Gastroesophageal sphincter (tissue), 4 donors: Measurements from ENCODE around the gene GLT8D1. TPM values are rescaled to one million over a fixed set of nuclear protein-coding genes. Genes with fewer than 3 reads are reported as not detected.

Source experiments
- ATAC-seq: fragments of 150-250 bp; one replicate; pipeline ENCODE4 v1.9.1; 2016; ENCODE audit warnings: mild to moderate bottlenecking, moderate library complexity
- H3K27ac ChIP-seq, 4 donors: fragments of 200-600 bp; sonication (generic) in 3 of 4; 1 replicate in 3 of 4; 2 replicates in 1 of 4; pipeline ENCODE4 v1.5.1; 2016 to 2019
- H3K27me3 ChIP-seq: fragments of 200-600 bp; sonication (generic); one replicate; pipeline ENCODE4 v1.5.1; 2019
- H3K36me3 ChIP-seq, 2 donors: fragments of 200-600 bp; sonication (generic); one replicate each; pipeline ENCODE4 v1.5.1; 2019; ENCODE audit warnings: control low read depth in 1 of 2
- H3K4me1 ChIP-seq, 3 donors: fragments of 200-600 bp; sonication (generic); 1 replicate in 2 of 3; 2 replicates in 1 of 3; pipeline ENCODE4 v1.5.1; 2016 to 2019; ENCODE audit warnings: control low read depth in 2 of 3
- H3K4me3 ChIP-seq, 2 donors: fragments of 200-600 bp; sonication (generic); one replicate each; pipeline ENCODE4 v1.5.1; 2019; ENCODE audit warnings: mild to moderate bottlenecking in 1 of 2, moderate library complexity in 1 of 2
- H3K9me3 ChIP-seq, 3 donors: fragments of 200-600 bp; sonication (generic); one replicate each; pipeline ENCODE4 v1.5.1; 2017 to 2019; ENCODE audit warnings: control low read depth in 2 of 3
- EP300 ChIP-seq: sonication (generic); formaldehyde crosslinking; IDR thresholded peaks from one replicate; pipeline ENCODE4 v1.6.1; 2017; ENCODE audit warnings: antibody characterized with exemption, mild to moderate bottlenecking
- POLR2A ChIP-seq, 2 donors: fragments of 450-650 bp; IDR thresholded peaks; one replicate each; pipeline ENCODE4 v1.6.1; 2017; ENCODE audit warnings: antibody characterized with exemption in 2 of 2, mild to moderate bottlenecking in 2 of 2, moderate library complexity in 1 of 2
- POLR2AphosphoS5 ChIP-seq: sonication (generic); formaldehyde crosslinking; IDR thresholded peaks from one replicate; pipeline ENCODE4 v1.6.1; 2017; ENCODE audit warnings: antibody characterized with exemption
- WGBS, 2 donors: methylation state at CpG; one replicate each; pipeline ENCODE4 v1.1.5; 2018; ENCODE audit warnings: low coverage in 1 of 2; 5-methylcytosine and 5-hydroxymethylcytosine counted together
- total RNA-seq, 4 donors: library from RNA; depleted of rRNA; stranded (reverse); fragments of >200 nt; gene quantifications; one replicate each; pipeline ENCODE4 v1.1.0, GENCODE V29; 2016
- TF ChIP-seq, protein P1 (sequence below), 4 experiments: fragments of 200-600 bp in 2 of 4; fragments of 450-650 bp in 2 of 4; sonication (generic) in 1 of 4; IDR thresholded peaks; one replicate each; pipeline ENCODE4 v1.5.1; 2017 to 2019; ENCODE audit warnings: antibody characterized with exemption in 4 of 4, mild to moderate bottlenecking in 2 of 4, moderate library complexity in 2 of 4

GLT8D1 gene
- total RNA-seq, 4 donors from 2014 or later: 36.9 to 57.7 (median 48.6) TPM

DNA sequence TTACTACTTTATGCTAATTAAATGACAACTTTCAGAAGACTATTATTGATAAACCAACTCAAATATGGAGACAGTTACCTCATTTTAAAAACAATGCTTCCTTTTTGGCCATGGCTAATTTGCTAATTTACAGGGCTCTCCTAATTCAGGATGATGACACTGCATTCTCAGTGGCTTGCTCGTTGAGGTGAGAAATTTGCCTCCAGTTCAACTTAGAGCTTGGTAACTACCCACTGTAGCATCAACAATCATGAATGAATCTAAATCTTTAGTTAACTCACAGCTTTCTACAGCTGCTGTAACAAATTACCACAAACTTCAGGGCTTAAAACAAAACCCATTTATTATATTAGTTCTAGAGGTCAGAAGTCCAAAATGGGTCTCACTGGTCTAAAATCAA is 33.9 kb downstream of the GLT8D1 start:
- ATAC-seq: no peak
- Histone ChIP-seq H3K27me3 (no peaks in the 10 kb centered on the region), H3K4me3 (no peak overlapping the region), H3K9me3 (no peaks in the 10 kb centered on the region), H3K36me3 (peaks cover 0 to 78% of the 10 kb centered on the region in 2 donors), H3K27ac (peak overlapping the region in 3 of 4 donors; percentile 55 to 73 (median 56)), H3K4me1 (peaks cover 0 to 21% (median 5%) of the 10 kb centered on the region in 3 donors)
- TF ChIP-seq POLR2AphosphoS5: no peak
- no peak for TF ChIP-seq POLR2A (IDR thresholded peaks at IDR 0.05)
- no peak for TF ChIP-seq EP300
- TF ChIP-seq, protein P1, sequence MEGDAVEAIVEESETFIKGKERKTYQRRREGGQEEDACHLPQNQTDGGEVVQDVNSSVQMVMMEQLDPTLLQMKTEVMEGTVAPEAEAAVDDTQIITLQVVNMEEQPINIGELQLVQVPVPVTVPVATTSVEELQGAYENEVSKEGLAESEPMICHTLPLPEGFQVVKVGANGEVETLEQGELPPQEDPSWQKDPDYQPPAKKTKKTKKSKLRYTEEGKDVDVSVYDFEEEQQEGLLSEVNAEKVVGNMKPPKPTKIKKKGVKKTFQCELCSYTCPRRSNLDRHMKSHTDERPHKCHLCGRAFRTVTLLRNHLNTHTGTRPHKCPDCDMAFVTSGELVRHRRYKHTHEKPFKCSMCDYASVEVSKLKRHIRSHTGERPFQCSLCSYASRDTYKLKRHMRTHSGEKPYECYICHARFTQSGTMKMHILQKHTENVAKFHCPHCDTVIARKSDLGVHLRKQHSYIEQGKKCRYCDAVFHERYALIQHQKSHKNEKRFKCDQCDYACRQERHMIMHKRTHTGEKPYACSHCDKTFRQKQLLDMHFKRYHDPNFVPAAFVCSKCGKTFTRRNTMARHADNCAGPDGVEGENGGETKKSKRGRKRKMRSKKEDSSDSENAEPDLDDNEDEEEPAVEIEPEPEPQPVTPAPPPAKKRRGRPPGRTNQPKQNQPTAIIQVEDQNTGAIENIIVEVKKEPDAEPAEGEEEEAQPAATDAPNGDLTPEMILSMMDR (IDR thresholded peaks at IDR 0.05): no peak
- 70 to 75% methylated on average over 1 of the region's 1 CpG for WGBS, 2 donors

DNA sequence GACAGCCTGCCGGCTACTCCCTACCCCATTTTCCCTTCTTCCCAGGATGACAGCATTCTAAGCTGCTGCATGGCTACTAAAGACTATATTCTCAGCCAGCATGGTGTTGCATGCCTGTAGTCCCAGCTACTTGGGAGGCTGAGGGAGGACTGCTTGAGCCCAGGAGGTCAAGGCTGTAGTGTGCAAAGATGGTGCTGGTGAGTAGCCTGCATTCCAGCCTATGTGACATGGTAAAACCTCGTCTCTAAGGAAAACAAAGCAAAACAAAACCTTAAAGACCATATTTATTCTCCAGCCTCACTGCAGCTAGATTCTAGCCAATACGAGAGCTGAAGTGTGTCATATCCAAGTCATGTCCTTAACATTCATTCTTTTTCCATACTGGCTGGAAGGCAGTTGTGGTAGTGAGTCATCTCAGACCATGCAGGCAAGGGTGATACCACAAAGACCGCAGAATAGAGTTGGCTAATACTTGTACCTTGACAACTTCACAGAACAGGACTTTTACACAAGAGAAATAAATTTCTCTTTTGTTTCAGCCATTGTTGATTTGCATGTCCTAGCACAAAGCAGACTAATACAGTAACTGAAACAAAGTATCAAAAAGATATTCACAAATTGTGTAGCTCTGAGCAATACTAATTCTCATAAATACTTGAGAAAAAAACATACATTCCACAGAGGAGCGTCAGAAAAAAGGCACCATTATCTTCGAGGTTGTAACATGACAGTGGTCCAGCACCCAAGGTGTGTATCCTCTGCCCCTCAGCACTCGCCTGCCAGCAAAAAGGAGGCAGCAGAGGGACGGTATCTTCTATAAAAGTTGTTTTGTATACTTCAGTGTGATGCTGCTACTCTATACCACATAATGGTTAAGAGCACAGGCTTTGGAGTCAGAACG is 34.7 kb downstream of the GLT8D1 start:
- peaks cover 0 to 79% of the 10 kb centered on the region in 2 donors for H3K36me3 ChIP-seq
- H3K9me3 ChIP-seq: no peaks in the 10 kb centered on the region
- peaks cover 0 to 21% (median 5%) of the 10 kb centered on the region in 3 donors for H3K4me1 ChIP-seq
- TF ChIP-seq, protein P1 (IDR thresholded peaks at IDR 0.05): no peak
- peak; percentile 17 for TF ChIP-seq POLR2AphosphoS5
- no peak overlapping the region for H3K4me3 ChIP-seq
- no peaks in the 10 kb centered on the region for H3K27me3 ChIP-seq
- ATAC-seq: peak; percentile 84
- H3K27ac ChIP-seq: peak overlapping the region; percentile 55 to 73 (median 60)
- 42 to 47% methylated on average over 9 of the region's 9 CpGs for WGBS, 2 donors

DNA sequence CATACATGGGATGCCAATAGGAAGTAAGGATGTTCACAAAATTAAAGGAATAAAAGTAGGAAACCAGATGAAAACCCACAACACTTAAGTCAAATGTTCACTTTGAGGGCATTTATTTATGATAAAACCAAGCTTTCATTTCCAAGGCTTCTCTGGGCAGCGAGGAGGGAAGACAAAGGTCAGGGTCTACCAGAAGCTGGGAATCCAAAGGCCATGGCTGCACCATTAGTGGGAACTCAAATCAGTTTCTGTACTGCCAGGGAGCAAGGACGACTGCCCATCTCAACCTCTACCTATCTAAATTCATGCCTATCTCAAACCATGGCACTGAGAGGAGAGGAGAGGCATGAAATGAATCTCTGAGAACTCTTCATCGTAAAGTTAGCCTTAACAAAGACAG is 42.5 kb downstream of the GLT8D1 start:
- peaks cover 4 to 100% of the 10 kb centered on the region in 2 donors for H3K36me3 ChIP-seq
- no peaks in the 10 kb centered on the region for H3K27me3 ChIP-seq
- no peaks in the 10 kb centered on the region for H3K4me1 ChIP-seq
- TF ChIP-seq EP300: no peak
- WGBS, 2 donors: 84 to 90% methylated on average over 3 of the region's 3 CpGs
- H3K4me3 ChIP-seq: no peak overlapping the region
- no peaks in the 10 kb centered on the region for H3K9me3 ChIP-seq
- ATAC-seq: no peak
- H3K27ac ChIP-seq: no peak overlapping the region

GRCh38 chr3:52660046-52660445 is 45.5 kb downstream of the GLT8D1 start:
- no peak overlapping the region for H3K4me3 ChIP-seq
- H3K4me1 ChIP-seq: no peaks in the 10 kb centered on the region
- ATAC-seq: no peak
- no peaks in the 10 kb centered on the region for H3K9me3 ChIP-seq
- H3K27ac ChIP-seq: no peak overlapping the region
- H3K36me3 ChIP-seq: peaks cover 4 to 100% of the 10 kb centered on the region in 2 donors
- no peak for TF ChIP-seq POLR2A (IDR thresholded peaks at IDR 0.05)
- TF ChIP-seq POLR2AphosphoS5: no peak
- TF ChIP-seq, protein P1 (IDR thresholded peaks at IDR 0.05): no peak
- TF ChIP-seq EP300: no peak
- WGBS, 2 donors: 50 to 62% methylated on average over 2 to 3 of the region's 3 CpGs
- no peaks in the 10 kb centered on the region for H3K27me3 ChIP-seq

- H3K4me3 ChIP-seq: no peak overlapping the region
- H3K27ac ChIP-seq: no peak overlapping the region
- H3K9me3 ChIP-seq: no peaks in the 10 kb centered on the region
- 97 to 100% methylated on average over 3 of the region's 3 CpGs for whole genome bisulfite sequencing, 2 donors
- no peak for ATAC-seq
- H3K36me3 ChIP-seq: peaks cover 0 to 100% of the 10 kb centered on the region in 2 donors
- TF ChIP-seq, protein P1 (IDR thresholded peaks at IDR 0.05): no peak
- no peak for TF ChIP-seq POLR2AphosphoS5
- no peak for TF ChIP-seq POLR2A (IDR thresholded peaks at IDR 0.05)
- TF ChIP-seq EP300: no peak
- no peaks in the 10 kb centered on the region for H3K4me1 ChIP-seq
- H3K27me3 ChIP-seq: no peaks in the 10 kb centered on the region
These were observed 49.7 kb downstream of the GLT8D1 start for GRCh38 chr3:52655895-52656294.
